Sigmoid colon (tissue), 7 donors: ENCODE measurements around the gene FBXL7. TPM values are rescaled to one million over a fixed set of nuclear protein-coding genes. Genes with fewer than 3 reads are reported as not detected.

Experiments used
- DNase-seq: peaks from one replicate; pipeline ENCODE4 v3.0.0-alpha.2; 2019
- H3K27ac ChIP-seq, 4 donors: fragments of 200-600 bp; sonication (generic); one replicate each; pipeline ENCODE4 v1.5.1; 2016 to 2019; ENCODE audit warnings: mild to moderate bottlenecking in 1 of 4
- H3K27me3 ChIP-seq, 3 donors: fragments of 200-600 bp; sonication (generic); one replicate each; pipeline ENCODE4 v1.5.1; 2019; ENCODE audit warnings: mild to moderate bottlenecking in 1 of 3
- H3K36me3 ChIP-seq, 4 donors: fragments of 200-600 bp; sonication (generic); one replicate each; pipeline ENCODE4 v1.5.1; 2016 to 2019
- H3K4me1 ChIP-seq, 4 donors: fragments of 200-600 bp; sonication (generic); one replicate each; pipeline ENCODE4 v1.5.1; 2017 to 2019
- H3K4me3 ChIP-seq, 4 donors: fragments of 200-600 bp; sonication (generic); one replicate each; pipeline ENCODE4 v1.5.1; 2017 to 2019; ENCODE audit warnings: mild to moderate bottlenecking in 2 of 4, moderate library complexity in 1 of 4
- H3K9me3 ChIP-seq, 4 donors: fragments of 200-600 bp in 3 of 4; sonication (generic) in 3 of 4; one replicate each; pipeline versions ENCODE4 v1.5.1 to v1.6.1; 2013 to 2019
- EP300 ChIP-seq, 4 donors: sonication (generic); formaldehyde crosslinking; IDR thresholded peaks; one replicate each; pipeline ENCODE4 v1.6.1; 2017; ENCODE audit warnings: antibody characterized with exemption in 4 of 4
- POLR2A ChIP-seq, 2 donors: fragments of 450-650 bp; IDR thresholded peaks; one replicate each; pipeline ENCODE4 v1.6.1; 2016; ENCODE audit warnings: antibody characterized with exemption in 2 of 2, mild to moderate bottlenecking in 2 of 2, moderate library complexity in 2 of 2
- POLR2AphosphoS5 ChIP-seq, 4 donors: sonication (generic); formaldehyde crosslinking; IDR thresholded peaks; one replicate each; pipeline ENCODE4 v1.6.1; 2017; ENCODE audit warnings: antibody characterized with exemption in 4 of 4
- WGBS, 2 donors: extraction: QIAGEN DNeasy Blood & Tissue Kit; methylation state at CpG; one replicate each; pipeline ENCODE4 v1.1.7; 2013; 5-methylcytosine and 5-hydroxymethylcytosine counted together
- intact Hi-C: fragments of 100-400 bp; cut with DNase I; formaldehyde crosslinking; loops from one replicate; pipeline ENCODE4 v1.15.1; 2023
- polyA plus RNA-seq, 3 donors: library from polyadenylated mRNA; stranded (reverse); fragments of 200-250 nt; gene quantifications; one replicate each; pipeline ENCODE4 v1.2.3, GENCODE V29; 2013
- small RNA-seq, 3 donors: library from RNA; depleted of rRNA; stranded (forward); fragments of <200 nt; gene quantifications; one replicate each; pipeline ENCODE3, GENCODE V24; 2016
- total RNA-seq, 4 donors: library from RNA; depleted of rRNA; stranded (reverse); fragments of >200 nt; gene quantifications; one replicate each; pipeline ENCODE4 v1.1.0, GENCODE V29; 2016
- TF ChIP-seq, protein P1 (sequence below), 4 experiments: fragments of 450-650 bp in 3 of 4; fragments of 200-600 bp in 1 of 4; IDR thresholded peaks; one replicate each; pipeline ENCODE4 v1.5.1; 2016 to 2019; ENCODE audit warnings: antibody characterized with exemption in 4 of 4, mild to moderate bottlenecking in 3 of 4, moderate library complexity in 2 of 4
- donor health status: healthy with polysubstance abuse.
- donor health status: Bipolar disorder and iron deficiency.
- donor health status: healthy.

The FBXL7 gene
- total and polyA plus RNA-seq, 7 donors: 0.92 to 44.3 (median 18.2) TPM

DNA sequence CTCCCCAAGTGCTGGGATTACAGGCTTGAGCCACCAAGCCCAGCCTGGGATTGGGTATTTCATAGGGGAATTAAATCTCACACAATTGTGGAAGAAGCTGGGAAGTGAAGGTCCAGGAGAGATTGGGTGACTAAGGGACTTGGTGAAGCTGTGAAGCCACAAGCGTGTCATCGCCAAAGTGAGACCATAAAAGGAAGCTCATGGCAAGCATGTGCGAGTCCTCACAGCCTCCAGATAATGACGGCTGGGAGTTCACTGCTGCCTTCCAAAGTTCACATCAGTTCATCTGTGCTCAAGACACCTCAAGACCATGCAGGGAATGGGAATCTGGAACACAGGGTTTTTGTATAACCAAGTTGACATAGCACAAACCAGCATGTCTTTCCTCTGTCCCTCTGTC is 469.0 kb downstream of the FBXL7 start:
- Histone ChIP-seq H3K4me1 (no peaks in the 10 kb centered on the region), H3K9me3 (peaks cover 0 to under 1% (median 0%) of the 10 kb centered on the region in 4 donors), H3K27me3 (no peaks in the 10 kb centered on the region), H3K36me3 (no peaks in the 10 kb centered on the region), H3K4me3 (no peak overlapping the region), H3K27ac (no peak overlapping the region)
- no peak for DNase-seq
- intact Hi-C loops: no loop called here
- 79 to 86% methylated on average over 4 of the region's 4 CpGs for WGBS, 2 donors
- TF ChIP-seq, protein P1, sequence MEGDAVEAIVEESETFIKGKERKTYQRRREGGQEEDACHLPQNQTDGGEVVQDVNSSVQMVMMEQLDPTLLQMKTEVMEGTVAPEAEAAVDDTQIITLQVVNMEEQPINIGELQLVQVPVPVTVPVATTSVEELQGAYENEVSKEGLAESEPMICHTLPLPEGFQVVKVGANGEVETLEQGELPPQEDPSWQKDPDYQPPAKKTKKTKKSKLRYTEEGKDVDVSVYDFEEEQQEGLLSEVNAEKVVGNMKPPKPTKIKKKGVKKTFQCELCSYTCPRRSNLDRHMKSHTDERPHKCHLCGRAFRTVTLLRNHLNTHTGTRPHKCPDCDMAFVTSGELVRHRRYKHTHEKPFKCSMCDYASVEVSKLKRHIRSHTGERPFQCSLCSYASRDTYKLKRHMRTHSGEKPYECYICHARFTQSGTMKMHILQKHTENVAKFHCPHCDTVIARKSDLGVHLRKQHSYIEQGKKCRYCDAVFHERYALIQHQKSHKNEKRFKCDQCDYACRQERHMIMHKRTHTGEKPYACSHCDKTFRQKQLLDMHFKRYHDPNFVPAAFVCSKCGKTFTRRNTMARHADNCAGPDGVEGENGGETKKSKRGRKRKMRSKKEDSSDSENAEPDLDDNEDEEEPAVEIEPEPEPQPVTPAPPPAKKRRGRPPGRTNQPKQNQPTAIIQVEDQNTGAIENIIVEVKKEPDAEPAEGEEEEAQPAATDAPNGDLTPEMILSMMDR (IDR thresholded peaks at IDR 0.05): no peak
- TF ChIP-seq EP300 (IDR thresholded peaks at IDR 0.05) (no peak), POLR2A (IDR thresholded peaks at IDR 0.05) (no peak), POLR2AphosphoS5 (IDR thresholded peaks at IDR 0.05) (no peak)

DNA sequence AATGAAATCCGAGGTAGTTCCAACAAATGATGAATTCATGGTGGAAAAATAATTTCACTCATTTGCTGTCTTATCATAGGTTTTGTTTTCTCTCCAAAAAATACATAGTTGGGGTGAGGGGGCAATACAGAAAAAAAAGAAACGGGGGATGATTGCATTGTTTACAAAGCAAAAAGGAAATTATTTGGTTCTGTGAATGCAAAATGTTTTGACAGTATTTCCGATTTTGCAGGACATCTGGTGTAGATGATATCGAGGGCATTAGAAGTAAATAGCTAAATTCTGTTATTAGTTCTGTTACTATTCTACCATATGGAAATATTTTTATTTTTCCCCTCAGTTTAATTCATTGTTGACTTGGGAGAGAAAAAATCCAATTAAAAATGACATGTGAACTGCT is 477.9 kb downstream of the FBXL7 start:
- 71 to 72% methylated on average over 4 of the region's 4 CpGs for WGBS, 2 donors
- H3K4me3 ChIP-seq: no peak overlapping the region
- no peaks in the 10 kb centered on the region for H3K4me1 ChIP-seq
- H3K9me3 ChIP-seq: peaks cover 0 to 4% (median under 1%) of the 10 kb centered on the region in 4 donors
- H3K27ac ChIP-seq: no peak overlapping the region
- intact Hi-C loops: no loop called here
- TF ChIP-seq EP300 (IDR thresholded peaks at IDR 0.05): no peak
- TF ChIP-seq, protein P1 (IDR thresholded peaks at IDR 0.05): no peak
- TF ChIP-seq POLR2AphosphoS5 (IDR thresholded peaks at IDR 0.05): no peak
- no peak for TF ChIP-seq POLR2A (IDR thresholded peaks at IDR 0.05)
- H3K27me3 ChIP-seq: no peaks in the 10 kb centered on the region
- no peak for DNase-seq
- H3K36me3 ChIP-seq: no peaks in the 10 kb centered on the region

DNA sequence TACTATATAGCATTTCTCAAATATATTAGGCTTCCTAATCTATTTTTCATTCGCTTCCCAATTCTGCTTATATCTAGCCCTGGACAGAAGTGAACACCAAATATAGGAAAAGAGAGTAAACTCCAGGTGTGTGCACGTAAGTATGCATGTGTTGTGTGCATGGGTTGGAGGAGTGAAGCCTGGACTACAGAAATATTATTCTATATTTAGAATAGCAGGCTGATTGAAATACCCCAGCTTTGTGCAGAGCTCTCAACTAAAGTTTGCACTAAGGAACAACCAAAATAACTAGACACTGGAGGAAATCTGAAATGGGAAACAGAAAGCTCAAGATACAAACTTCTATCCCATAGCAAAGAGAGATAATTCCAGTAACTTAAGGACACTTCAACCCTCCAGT is 480.9 kb downstream of the FBXL7 start:
- intact Hi-C loops: no loop called here
- no peaks in the 10 kb centered on the region for H3K4me1 ChIP-seq
- H3K36me3 ChIP-seq: no peaks in the 10 kb centered on the region
- no peak overlapping the region for H3K27ac ChIP-seq
- WGBS, 2 donors: 79 to 87% methylated on average over 2 of the region's 2 CpGs
- no peak overlapping the region for H3K4me3 ChIP-seq
- H3K9me3 ChIP-seq: no peaks in the 10 kb centered on the region
- TF ChIP-seq, protein P1 (IDR thresholded peaks at IDR 0.05): no peak
- no peak for TF ChIP-seq EP300 (IDR thresholded peaks at IDR 0.05)
- no peak for TF ChIP-seq POLR2A (IDR thresholded peaks at IDR 0.05)
- TF ChIP-seq POLR2AphosphoS5 (IDR thresholded peaks at IDR 0.05): no peak
- no peak for DNase-seq
- no peaks in the 10 kb centered on the region for H3K27me3 ChIP-seq

DNA sequence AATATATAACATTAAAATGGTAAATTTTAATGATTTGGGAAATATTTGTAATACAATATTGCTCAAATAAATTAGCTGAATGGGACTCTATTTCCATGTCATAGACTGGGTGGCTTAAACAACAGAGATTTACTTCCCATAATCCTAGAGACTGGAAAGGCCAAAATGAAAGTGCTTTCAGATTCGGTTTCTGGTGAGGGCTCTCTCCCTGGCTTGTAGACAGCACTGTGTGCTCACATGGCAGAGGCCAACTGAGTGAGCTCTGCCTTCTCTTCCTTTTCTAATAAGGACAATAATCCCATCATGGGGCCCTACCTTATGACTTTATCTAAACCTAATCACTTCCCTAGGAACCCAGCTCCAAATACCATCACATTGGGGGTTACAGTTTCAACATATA is 483.4 kb downstream of the FBXL7 start:
- WGBS, 2 donors: 46 to 68% methylated on average over 1 of the region's 1 CpG
- Histone ChIP-seq H3K27me3 (no peaks in the 10 kb centered on the region), H3K36me3 (no peaks in the 10 kb centered on the region), H3K4me1 (no peaks in the 10 kb centered on the region), H3K4me3 (no peak overlapping the region), H3K27ac (no peak overlapping the region), H3K9me3 (no peaks in the 10 kb centered on the region)
- no peak for DNase-seq
- intact Hi-C loops: no loop called here
- TF ChIP-seq, protein P1 (IDR thresholded peaks at IDR 0.05): no peak
- TF ChIP-seq EP300 (IDR thresholded peaks at IDR 0.05) (no peak), POLR2AphosphoS5 (IDR thresholded peaks at IDR 0.05) (no peak)

Small RNA genes within 50 kb of the gene (small RNA-seq; reads per million reads assigned to genes)
- gene MIR887: 9.7 to 17.7 (median 15.0) reads per million in 3 donors
